HG02763 (cell line): Measurements from ENCODE around the gene DAZAP1.
"Not testable (repeated sequence)": the region's sequence is repeated elsewhere in the genome, so short reads cannot be mapped to it uniquely, and the experiment has no call there.

Experiments used
- ATAC-seq: cut with Tn5 transposase; IDR thresholded peaks from one replicate; pipeline ENCODE4 v1.9.1; 2021; ENCODE audit warnings: mild to moderate bottlenecking, moderate library complexity; ENCODE audit not compliant: unreplicated experiment

The DAZAP1 gene

GRCh38 chr19:1410136-1410786, 2.9 kb downstream of the DAZAP1 start:
- no peak for ATAC-seq

- no peak for ATAC-seq
These were observed 3.4 kb downstream of the DAZAP1 start for GRCh38 chr19:1410789-1411188.

GRCh38 chr19:1411255-1412191, 4.1 kb downstream of the DAZAP1 start:
- ATAC-seq, result no peak

- no peak for ATAC-seq
These were observed 5.0 kb downstream of the DAZAP1 start for GRCh38 chr19:1412323-1412923.

GRCh38 chr19:1412995-1413800, 5.8 kb downstream of the DAZAP1 start:
- no peak for ATAC-seq

GRCh38 chr19:1416014-1416841, 8.8 kb downstream of the DAZAP1 start:
- ATAC-seq, result no peak

GRCh38 chr19:1417145-1417544, 9.8 kb downstream of the DAZAP1 start:
- ATAC-seq, result no peak

- ATAC-seq, result no peak
These were observed 10.5 kb downstream of the DAZAP1 start for GRCh38 chr19:1417681-1418495.

- no peak for ATAC-seq
These were observed 11.1 kb downstream of the DAZAP1 start for GRCh38 chr19:1418496-1418775.

GRCh38 chr19:1418951-1419738, 11.8 kb downstream of the DAZAP1 start:
- ATAC-seq, result no peak

- ATAC-seq, result not testable (repeated sequence)
These were observed 12.7 kb downstream of the DAZAP1 start for GRCh38 chr19:1420085-1420484.

GRCh38 chr19:1420590-1420989, 13.2 kb downstream of the DAZAP1 start:
- no peak for ATAC-seq

GRCh38 chr19:1421218-1421957, 14.0 kb downstream of the DAZAP1 start:
- no peak for ATAC-seq

GRCh38 chr19:1421958-1422305, 14.5 kb downstream of the DAZAP1 start:
- ATAC-seq, result no peak

GRCh38 chr19:1422360-1422759, 15.0 kb downstream of the DAZAP1 start:
- ATAC-seq, result no peak

- no peak for ATAC-seq
These were observed 15.6 kb downstream of the DAZAP1 start for GRCh38 chr19:1422943-1423342.

GRCh38 chr19:1423436-1424191, 16.2 kb downstream of the DAZAP1 start:
- no peak for ATAC-seq
